ENCODE results near the gene TRIP12.

DNA sequence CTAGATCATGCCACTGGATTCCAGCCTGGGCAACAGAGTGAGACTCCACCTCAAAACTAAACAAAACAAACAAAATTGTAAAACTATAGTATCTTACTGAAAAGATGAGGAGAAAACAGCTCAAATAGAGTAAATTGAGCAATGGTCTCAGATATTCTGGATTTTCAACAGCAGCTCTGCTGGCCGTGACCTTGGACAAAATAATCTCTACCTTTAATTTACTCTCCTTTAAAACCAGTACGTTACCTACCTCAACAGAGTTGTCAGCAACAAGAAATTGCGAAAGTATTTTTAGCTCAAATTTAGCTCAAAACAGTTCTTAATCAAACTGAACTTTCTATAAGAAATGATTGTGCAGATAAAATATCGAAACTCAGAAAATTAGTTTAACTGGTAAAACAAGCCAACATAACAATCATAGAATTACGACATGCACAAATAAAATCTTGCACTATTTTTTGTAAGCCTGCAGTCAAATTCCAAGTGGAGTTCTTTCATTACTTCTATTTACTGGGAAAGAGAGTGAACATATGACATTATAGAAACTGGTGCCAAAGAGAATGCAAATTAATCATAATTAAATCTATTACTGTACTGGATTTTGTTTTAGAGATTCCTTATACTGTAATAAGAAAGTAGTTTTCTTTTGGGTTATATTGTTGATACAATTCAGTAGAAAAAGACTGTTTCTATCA is 40.8 kb downstream of the TRIP12 start:
- TF ChIP-seq CSDC2 (CRISPR knock-in tag; IDR thresholded peaks at IDR 0.05) (no peak), SNAI2 (CRISPR knock-in tag; IDR thresholded peaks at IDR 0.05) (no peak), ZFP30 (CRISPR knock-in tag; IDR thresholded peaks at IDR 0.05) (no peak), ZFP3 (CRISPR knock-in tag; IDR thresholded peaks at IDR 0.05) (no peak), ARNTL (CRISPR knock-in tag; IDR thresholded peaks at IDR 0.05; ENCODE audit: borderline replicate concordance, low read depth) (no peak)
- TF ChIP-seq, protein P1, sequence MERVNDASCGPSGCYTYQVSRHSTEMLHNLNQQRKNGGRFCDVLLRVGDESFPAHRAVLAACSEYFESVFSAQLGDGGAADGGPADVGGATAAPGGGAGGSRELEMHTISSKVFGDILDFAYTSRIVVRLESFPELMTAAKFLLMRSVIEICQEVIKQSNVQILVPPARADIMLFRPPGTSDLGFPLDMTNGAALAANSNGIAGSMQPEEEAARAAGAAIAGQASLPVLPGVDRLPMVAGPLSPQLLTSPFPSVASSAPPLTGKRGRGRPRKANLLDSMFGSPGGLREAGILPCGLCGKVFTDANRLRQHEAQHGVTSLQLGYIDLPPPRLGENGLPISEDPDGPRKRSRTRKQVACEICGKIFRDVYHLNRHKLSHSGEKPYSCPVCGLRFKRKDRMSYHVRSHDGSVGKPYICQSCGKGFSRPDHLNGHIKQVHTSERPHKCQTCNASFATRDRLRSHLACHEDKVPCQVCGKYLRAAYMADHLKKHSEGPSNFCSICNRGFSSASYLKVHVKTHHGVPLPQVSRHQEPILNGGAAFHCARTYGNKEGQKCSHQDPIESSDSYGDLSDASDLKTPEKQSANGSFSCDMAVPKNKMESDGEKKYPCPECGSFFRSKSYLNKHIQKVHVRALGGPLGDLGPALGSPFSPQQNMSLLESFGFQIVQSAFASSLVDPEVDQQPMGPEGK (CRISPR knock-in tag; IDR thresholded peaks at IDR 0.05; ENCODE audit: borderline replicate concordance): no peak
- TF ChIP-seq, protein P2, sequence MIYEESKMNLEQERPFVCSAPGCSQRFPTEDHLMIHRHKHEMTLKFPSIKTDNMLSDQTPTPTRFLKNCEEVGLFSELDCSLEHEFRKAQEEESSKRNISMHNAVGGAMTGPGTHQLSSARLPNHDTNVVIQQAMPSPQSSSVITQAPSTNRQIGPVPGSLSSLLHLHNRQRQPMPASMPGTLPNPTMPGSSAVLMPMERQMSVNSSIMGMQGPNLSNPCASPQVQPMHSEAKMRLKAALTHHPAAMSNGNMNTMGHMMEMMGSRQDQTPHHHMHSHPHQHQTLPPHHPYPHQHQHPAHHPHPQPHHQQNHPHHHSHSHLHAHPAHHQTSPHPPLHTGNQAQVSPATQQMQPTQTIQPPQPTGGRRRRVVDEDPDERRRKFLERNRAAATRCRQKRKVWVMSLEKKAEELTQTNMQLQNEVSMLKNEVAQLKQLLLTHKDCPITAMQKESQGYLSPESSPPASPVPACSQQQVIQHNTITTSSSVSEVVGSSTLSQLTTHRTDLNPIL (CRISPR knock-in tag; IDR thresholded peaks at IDR 0.05; ENCODE audit: low read depth): no peak

All from SK-N-SH treated with all-trans-retinoic acid at 6 μM for 48 hours (cell line).